ENCODE results near the gene ABLIM2. TPM values are rescaled to one million over a fixed set of nuclear protein-coding genes. Genes with fewer than 3 reads are reported as not detected.

The ABLIM2 gene
- total and polyA plus RNA-seq, 2 of the 4 experiments (the other 2 are of a cell fraction), result under 0.01 to 0.10 TPM

- ChIA-PET POLR2A (ENCODE audit: unreplicated experiment) (no interaction called here), CTCF (no interaction called here)
- no peak overlapping the region for H3K14ac ChIP-seq (replicated peaks; ENCODE audit: low read depth, low read length)
- no peak overlapping the region for H2BK5ac ChIP-seq (ENCODE audit: low read depth, low read length, poor library complexity, severe bottlenecking)
- dilution Hi-C loops (cut with HindIII; ENCODE audit: low sequenced_read_pairs, unreplicated experiment), result no loop called here
- peaks cover 2% of the 10 kb centered on the region; the same call in 1 of the 2 replicates for H3K4me1 ChIP-seq (ENCODE audit: control insufficient read depth, insufficient read depth, low read length)
- no peak overlapping the region for H3K9ac ChIP-seq (ENCODE audit: low read depth, low read length)
- H4K91ac ChIP-seq (ENCODE audit: insufficient read depth, low read depth, low read length), result no peak overlapping the region
- no peak overlapping the region for H4K8ac ChIP-seq (ENCODE audit: low read depth in 2 of 2, low read length in 2 of 2)
- ATAC-seq (ENCODE audit: low read depth) (no peak), DNase-seq (no peak)
- TF ChIP-seq ELK1 (IDR thresholded peaks at IDR 0.05; ENCODE audit: borderline replicate concordance, low read depth, low read length) (no peak), MAZ (IDR thresholded peaks at IDR 0.05; ENCODE audit: borderline replicate concordance, low read depth, low read length) (no peak), CHD1 (IDR thresholded peaks at IDR 0.05; ENCODE audit: low read depth, low read length) (no peak), FOS (IDR thresholded peaks at IDR 0.05; ENCODE audit: low read depth, low read length) (no peak), CEBPB (IDR thresholded peaks at IDR 0.05; ENCODE audit: low read depth, low read length) (no peak), SMC3 (IDR thresholded peaks at IDR 0.05; ENCODE audit: low read depth, low read length) (no peak), USF2 (IDR thresholded peaks at IDR 0.05; ENCODE audit: low read depth, low read length) (no peak), RAD21 (IDR thresholded peaks at IDR 0.05; ENCODE audit: low read length) (no peak), POLR2A (IDR thresholded peaks at IDR 0.05; ENCODE audit: low read depth, low read length) (no peak), RCOR1 (IDR thresholded peaks at IDR 0.05; ENCODE audit: insufficient replicate concordance, low read length) (no peak)
- no peaks in the 10 kb centered on the region for H3K36me3 ChIP-seq (ENCODE audit: control insufficient read depth, insufficient read depth, low read length)
- H2AK9ac ChIP-seq (replicated peaks; ENCODE audit: low read depth, low read length, poor library complexity), result no peak overlapping the region
- peaks cover 52% of the 10 kb centered on the region for H3K27me3 ChIP-seq (ENCODE audit: control insufficient read depth, insufficient read depth, low read length)
- no peak overlapping the region for H3K4me3 ChIP-seq (ENCODE audit: insufficient read depth, low read depth, low read length)
- intact Hi-C loops (cut with micrococcal nuclease), result no loop called here
- H4K5ac ChIP-seq (ENCODE audit: low read depth, low read length), result no peak overlapping the region
- H4K20me1 ChIP-seq (ENCODE audit: insufficient read depth, low read length), result no peaks in the 10 kb centered on the region
- H3K56ac ChIP-seq (ENCODE audit: extremely low read depth, insufficient read depth, low read length), result no peak overlapping the region
- no peaks in the 10 kb centered on the region for H3K9me1 ChIP-seq (ENCODE audit: insufficient read depth, low read length)
- H3K23ac ChIP-seq (ENCODE audit: low read depth, low read length), result no peak overlapping the region
- H3K9me3 ChIP-seq (ENCODE audit: control insufficient read depth, insufficient read depth, low read length), result no peaks in the 10 kb centered on the region
- no peak overlapping the region for H3K27ac ChIP-seq (ENCODE audit: insufficient read depth, low read length)
- no peak overlapping the region for H2BK120ac ChIP-seq (ENCODE audit: low read depth, low read length)
- H2AK5ac ChIP-seq (ENCODE audit: low read depth, low read length), result no peak overlapping the region
- H3K18ac ChIP-seq (ENCODE audit: low read depth, low read length), result no peak overlapping the region
- no peak overlapping the region for H2BK20ac ChIP-seq (ENCODE audit: low read depth, low read length)
- no peak overlapping the region for H2BK15ac ChIP-seq (ENCODE audit: low read depth, low read length)
- in situ Hi-C loops (cut with MboI; ENCODE audit: low sequenced_read_pairs), result no loop called here
- H3K4me2 ChIP-seq (ENCODE audit: low read depth, low read length), result no peak overlapping the region
- H3K4ac ChIP-seq (ENCODE audit: low read depth, low read length), result no peak overlapping the region
- BruUV-seq (replicated peaks), result no TSS peak
- 79% methylated on average over 7 of the region's 18 CpGs; no CpG with 5 or more reads in 1 of the 2 experiments for WGBS, 2 experiments (ENCODE audit: extremely low coverage in 2 of 2, insufficient read length in 1 of 2)
- no peaks in the 10 kb centered on the region for H3K79me1 ChIP-seq (ENCODE audit: low read depth in 1 of 2, low read length in 2 of 2)
- H2AFZ ChIP-seq (replicated peaks; ENCODE audit: low read length, poor library complexity), result no peak overlapping the region
These were observed 38.7 kb downstream of the ABLIM2 start for GRCh38 chr4:8119877-8120276.
